Natural killer cell (primary cell): ENCODE data around the gene AEBP1. TPM values are rescaled to one million over a fixed set of nuclear protein-coding genes. Genes with fewer than 3 reads are reported as not detected.

Experiments used
- ATAC-seq, 3 donors: fragments of 150-1000 bp in 2 of 3; fragments of 200-7000 bp in 1 of 3; cut with Tn5 transposase; 1 replicate in 1 of 3; 2 replicates in 2 of 3; pipeline ENCODE4 v1.10.0; 2021; ENCODE audit warnings: mild to moderate bottlenecking in 2 of 3, moderate library complexity in 2 of 3
- DNase-seq, 2 donors: peaks; one replicate each; pipeline versions ENCODE4 v3.0.0 to v3.0.0-alpha.2; 2013 to 2021; ENCODE audit warnings: mixed read lengths in 1 of 2
- H3K27ac ChIP-seq: one replicate; pipeline ENCODE4 v1.5.1; 2013; ENCODE audit warnings: mild to moderate bottlenecking, low read length
- H3K27me3 ChIP-seq: one replicate; pipeline ENCODE4 v1.6.1; 2013; ENCODE audit warnings: low read length; ENCODE audit not compliant: control insufficient read depth, insufficient read depth
- H3K36me3 ChIP-seq: one replicate; pipeline ENCODE4 v1.6.1; 2013; ENCODE audit warnings: low read length; ENCODE audit not compliant: control insufficient read depth, insufficient read depth
- H3K4me1 ChIP-seq: one replicate; pipeline ENCODE4 v1.6.1; 2013; ENCODE audit warnings: low read length; ENCODE audit not compliant: control insufficient read depth, insufficient read depth
- H3K4me3 ChIP-seq: one replicate; pipeline ENCODE4 v1.5.1; 2013; ENCODE audit warnings: low read length
- H3K9me3 ChIP-seq: one replicate; pipeline ENCODE4 v1.6.1; 2013; ENCODE audit warnings: low read length; ENCODE audit not compliant: control insufficient read depth, insufficient read depth
- H3K27ac Mint-ChIP-seq, 2 donors: one replicate each; pipeline ENCODE4 v1.8.0; 2022; ENCODE audit warnings: mild to moderate bottlenecking in 2 of 2, mixed read lengths in 2 of 2, moderate library complexity in 1 of 2
- H3K27me3 Mint-ChIP-seq, 2 donors: one replicate each; pipeline ENCODE4 v1.8.0; 2022; ENCODE audit warnings: low read depth in 2 of 2, mixed read lengths in 2 of 2
- H3K36me3 Mint-ChIP-seq: one replicate; pipeline ENCODE4 v1.8.0; 2022; ENCODE audit warnings: mixed read lengths
- H3K4me1 Mint-ChIP-seq, 2 donors: one replicate each; pipeline ENCODE4 v1.8.0; 2022; ENCODE audit warnings: mixed read lengths in 2 of 2
- H3K4me3 Mint-ChIP-seq: one replicate; pipeline ENCODE4 v1.8.0; 2022; ENCODE audit warnings: mild to moderate bottlenecking, moderate library complexity, mixed read lengths
- H3K9me3 Mint-ChIP-seq, 2 donors: one replicate each; pipeline ENCODE4 v1.8.0; 2022; ENCODE audit warnings: mixed read lengths in 2 of 2
- WGBS: methylation state at CpG from one replicate; pipeline ENCODE4 v1.1.7; 2013; ENCODE audit warnings: missing lambda C conversion rate; ENCODE audit not compliant: insufficient coverage; 5-methylcytosine and 5-hydroxymethylcytosine counted together
- intact Hi-C: fragments of 100-400 bp; cut with micrococcal nuclease; formaldehyde crosslinking; loops from one replicate; pipeline ENCODE4 v1.14.2; 2022
- total RNA-seq, 4 donors: library from RNA; stranded (reverse); fragments of 120-200 nt in 1 of 4; gene quantifications; one replicate each; pipeline versions ENCODE4 v1.2.3 to v1.2.4, GENCODE V29; 2013 to 2022
- TF ChIP-seq, protein P1 (sequence below): fragments of 200-600 bp; IDR thresholded peaks from one replicate; pipeline ENCODE4 v1.8.0; 2022; ENCODE audit warnings: antibody characterized with exemption

Gene AEBP1
- total RNA-seq, 3 donors from 2014 or later (not counting 1 experiment from before 2014, with no cell fraction given), result 3.3 to 9.0 (median 6.4) TPM

DNA sequence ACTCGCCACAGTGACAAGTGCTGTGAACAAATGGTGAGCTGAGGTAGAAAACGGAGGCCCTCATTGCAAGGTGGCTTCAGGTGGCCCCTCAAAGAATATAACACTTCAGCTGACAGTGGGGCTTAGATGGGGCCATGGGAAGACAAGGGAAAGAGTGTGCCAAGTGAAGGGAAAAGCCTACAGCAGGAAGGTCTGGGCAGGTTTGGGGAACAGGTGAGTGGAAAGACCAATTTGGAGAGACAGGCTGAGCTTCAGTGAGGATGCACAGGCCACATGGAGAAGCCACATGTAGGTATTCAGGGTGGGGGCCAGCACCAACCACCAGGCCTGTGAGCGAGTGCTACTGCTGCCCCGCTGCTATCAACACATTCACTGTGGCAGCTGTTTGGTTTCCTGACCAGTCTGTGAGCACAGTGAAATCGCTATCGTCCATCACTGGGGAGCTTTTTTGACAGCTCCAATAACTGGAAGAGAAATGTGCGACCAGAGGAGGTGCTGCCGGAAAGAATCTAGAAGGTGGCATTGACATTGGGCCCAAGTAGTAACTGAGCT lies 15.8 kb downstream of the AEBP1 start:
- intact Hi-C loops, result no loop called here
- TF ChIP-seq, protein P1, sequence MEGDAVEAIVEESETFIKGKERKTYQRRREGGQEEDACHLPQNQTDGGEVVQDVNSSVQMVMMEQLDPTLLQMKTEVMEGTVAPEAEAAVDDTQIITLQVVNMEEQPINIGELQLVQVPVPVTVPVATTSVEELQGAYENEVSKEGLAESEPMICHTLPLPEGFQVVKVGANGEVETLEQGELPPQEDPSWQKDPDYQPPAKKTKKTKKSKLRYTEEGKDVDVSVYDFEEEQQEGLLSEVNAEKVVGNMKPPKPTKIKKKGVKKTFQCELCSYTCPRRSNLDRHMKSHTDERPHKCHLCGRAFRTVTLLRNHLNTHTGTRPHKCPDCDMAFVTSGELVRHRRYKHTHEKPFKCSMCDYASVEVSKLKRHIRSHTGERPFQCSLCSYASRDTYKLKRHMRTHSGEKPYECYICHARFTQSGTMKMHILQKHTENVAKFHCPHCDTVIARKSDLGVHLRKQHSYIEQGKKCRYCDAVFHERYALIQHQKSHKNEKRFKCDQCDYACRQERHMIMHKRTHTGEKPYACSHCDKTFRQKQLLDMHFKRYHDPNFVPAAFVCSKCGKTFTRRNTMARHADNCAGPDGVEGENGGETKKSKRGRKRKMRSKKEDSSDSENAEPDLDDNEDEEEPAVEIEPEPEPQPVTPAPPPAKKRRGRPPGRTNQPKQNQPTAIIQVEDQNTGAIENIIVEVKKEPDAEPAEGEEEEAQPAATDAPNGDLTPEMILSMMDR, result no peak
- Histone ChIP-seq H3K4me3 (no peak overlapping the region), H3K36me3 (peaks cover 23% of the 10 kb centered on the region), H3K27ac (no peak overlapping the region), H3K4me1 (peaks cover 15% of the 10 kb centered on the region), H3K9me3 (no peaks in the 10 kb centered on the region), H3K27me3 (no peaks in the 10 kb centered on the region)
- Mint-ChIP-seq H3K4me3 (no peak overlapping the region), H3K4me1 (peaks cover 17 to 37% of the 10 kb centered on the region in 2 donors), H3K27ac (no peak overlapping the region), H3K27me3 (no peaks in the 10 kb centered on the region), H3K36me3 (no peaks in the 10 kb centered on the region), H3K9me3 (no peaks in the 10 kb centered on the region)
- no peak for DNase-seq
- WGBS, result 93% methylated on average over 8 of the region's 8 CpGs
- ATAC-seq, result no peak

- no peaks in the 10 kb centered on the region for H3K27me3 Mint-ChIP-seq
- H3K27ac Mint-ChIP-seq, result no peak overlapping the region
- intact Hi-C loops, result no loop called here
- 96% methylated on average over 6 of the region's 6 CpGs for WGBS
- no peak overlapping the region for H3K4me3 ChIP-seq
- no peak overlapping the region for H3K27ac ChIP-seq
- no peak overlapping the region for H3K4me3 Mint-ChIP-seq
- DNase-seq (no peak), ATAC-seq (no peak)
- TF ChIP-seq, protein P1, result no peak
- H3K27me3 ChIP-seq, result no peaks in the 10 kb centered on the region
- H3K9me3 Mint-ChIP-seq, result no peaks in the 10 kb centered on the region
- H3K4me1 Mint-ChIP-seq, result peaks cover 17 to 37% of the 10 kb centered on the region in 2 donors
- peaks cover 15% of the 10 kb centered on the region for H3K4me1 ChIP-seq
- peaks cover 21% of the 10 kb centered on the region for H3K36me3 ChIP-seq
- H3K36me3 Mint-ChIP-seq, result no peaks in the 10 kb centered on the region
- no peaks in the 10 kb centered on the region for H3K9me3 ChIP-seq
These were observed 16.2 kb downstream of the AEBP1 start for GRCh38 chr7:44120395-44120794.

- intact Hi-C loops, result no loop called here
- Mint-ChIP-seq H3K36me3 (no peaks in the 10 kb centered on the region), H3K27me3 (no peaks in the 10 kb centered on the region), H3K9me3 (no peaks in the 10 kb centered on the region), H3K4me3 (no peak overlapping the region), H3K27ac (peak overlapping the region; percentile 76 to 84), H3K4me1 (peaks cover 17 to 37% of the 10 kb centered on the region in 2 donors)
- H3K9me3 ChIP-seq, result no peaks in the 10 kb centered on the region
- DNase-seq (no peak), ATAC-seq (no peak)
- 97% methylated on average over 12 of the region's 12 CpGs for WGBS
- H3K27ac ChIP-seq, result no peak overlapping the region
- H3K4me3 ChIP-seq, result no peak overlapping the region
- H3K4me1 ChIP-seq, result peaks cover 15% of the 10 kb centered on the region
- H3K36me3 ChIP-seq, result peaks cover 10% of the 10 kb centered on the region
- TF ChIP-seq, protein P1, result no peak
- H3K27me3 ChIP-seq, result no peaks in the 10 kb centered on the region
These were observed 17.7 kb downstream of the AEBP1 start for GRCh38 chr7:44121761-44122420.
